Stimulated activated CD8-positive, alpha-beta memory T cell treated with anti-CD3 and anti-CD28 coated beads, Interleukin-12 subunit alpha, Interleukin-12 subunit beta, amount 100 ng/mL, for 24 hours (primary cell): ENCODE measurements around the gene ASXL3.

ENCODE experiments used
- DNase-seq: peaks from one replicate; pipeline ENCODE4 v3.0.0-alpha.2; 2020; ENCODE audit errors: extremely low read depth

ASXL3 gene

DNA sequence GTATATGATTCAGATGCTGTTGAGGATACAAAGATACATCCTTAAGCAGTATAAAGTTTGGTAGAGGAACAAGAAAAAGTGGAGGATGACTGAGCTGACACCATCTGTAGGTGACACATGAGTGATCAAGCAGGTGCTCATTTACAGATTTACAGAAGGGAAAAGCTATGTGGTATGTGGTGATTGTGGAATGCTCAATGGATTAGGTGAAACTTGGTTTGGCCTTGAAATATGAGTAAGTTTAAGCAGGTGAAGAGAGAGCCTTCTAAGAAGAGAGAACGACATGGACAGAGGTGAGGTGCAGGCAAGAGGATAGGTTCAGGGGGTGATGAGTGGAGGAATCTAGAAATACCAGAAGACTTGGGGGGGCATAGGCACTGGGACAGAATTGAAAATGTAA lies 5.9 kb downstream of the ASXL3 start:
- no peak for DNase-seq

DNA sequence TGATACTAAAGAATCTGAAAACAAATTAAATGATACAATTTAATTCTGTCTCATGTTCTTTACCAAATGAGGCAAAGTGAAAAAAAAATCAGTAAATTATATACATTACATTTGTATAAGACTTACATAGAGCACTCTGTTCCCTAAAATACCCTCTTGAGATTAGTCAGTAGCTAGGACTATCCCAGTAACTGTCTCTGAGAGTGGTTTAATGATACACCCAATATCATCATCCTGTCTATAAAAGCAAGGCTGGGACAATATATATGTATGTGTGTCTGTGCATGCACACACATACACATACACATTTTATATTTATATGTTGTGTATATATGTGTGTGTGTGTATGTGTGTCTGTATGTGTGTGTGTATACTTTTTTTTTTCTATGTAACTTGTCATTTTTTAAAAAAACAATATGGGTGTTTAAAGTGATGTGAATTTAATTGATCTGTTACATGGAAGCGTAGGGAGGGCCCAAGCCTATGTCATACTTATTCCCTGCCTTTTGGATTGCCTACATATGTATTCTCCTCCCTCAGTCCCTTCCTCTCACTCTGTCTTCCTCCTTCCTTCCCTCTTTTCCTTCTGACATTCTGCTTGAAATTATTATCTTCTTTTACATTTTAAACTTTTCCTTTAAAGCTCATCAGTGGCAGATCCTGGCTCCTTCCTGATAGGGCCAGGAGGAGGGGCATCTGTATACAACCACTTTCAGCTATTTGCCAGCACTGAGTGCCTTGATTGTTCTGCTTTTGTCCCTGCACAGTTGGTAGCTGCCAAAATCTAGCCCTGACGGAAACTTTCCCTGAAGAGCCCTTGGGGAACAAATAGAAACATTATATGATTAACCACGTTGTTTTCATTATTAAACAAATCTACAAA lies 6.8 kb downstream of the ASXL3 start:
- DNase-seq = no peak

DNA sequence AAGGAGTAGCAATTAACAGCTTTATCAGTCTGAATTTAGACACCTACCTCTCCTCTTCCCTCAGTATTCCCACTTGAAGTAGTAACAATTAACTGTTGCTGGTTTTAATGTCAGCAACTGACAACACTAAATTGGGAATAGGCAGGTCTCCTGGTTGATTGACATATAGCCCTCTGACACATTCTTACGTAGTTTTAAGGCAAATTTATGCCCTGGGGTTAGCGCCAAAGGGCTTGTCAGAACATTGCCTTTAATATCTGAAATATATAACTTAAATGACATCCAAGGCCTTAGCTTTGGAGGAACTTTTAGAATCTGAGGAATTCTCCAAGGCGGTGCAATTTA lies 7.4 kb downstream of the ASXL3 start:
- DNase-seq = no peak

DNA sequence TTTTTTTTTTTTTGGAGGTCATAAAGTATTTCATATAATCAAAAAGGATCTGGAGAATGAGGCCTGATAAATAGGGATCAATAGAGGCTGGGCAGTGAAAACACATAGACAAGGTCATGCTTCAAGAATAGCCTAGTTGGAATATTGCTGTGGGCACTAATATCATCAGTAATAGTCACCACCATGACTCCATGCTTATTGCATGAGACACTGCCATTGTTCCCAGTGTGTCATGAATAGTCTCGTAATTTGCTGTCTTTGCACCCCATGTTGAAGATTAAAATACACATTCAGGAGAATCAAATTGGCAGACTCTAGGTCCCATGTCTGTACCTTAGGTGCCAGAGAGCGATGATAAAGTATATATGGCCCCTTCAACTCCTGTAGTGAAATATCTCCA lies 10.3 kb downstream of the ASXL3 start:
- DNase-seq = no peak

DNA sequence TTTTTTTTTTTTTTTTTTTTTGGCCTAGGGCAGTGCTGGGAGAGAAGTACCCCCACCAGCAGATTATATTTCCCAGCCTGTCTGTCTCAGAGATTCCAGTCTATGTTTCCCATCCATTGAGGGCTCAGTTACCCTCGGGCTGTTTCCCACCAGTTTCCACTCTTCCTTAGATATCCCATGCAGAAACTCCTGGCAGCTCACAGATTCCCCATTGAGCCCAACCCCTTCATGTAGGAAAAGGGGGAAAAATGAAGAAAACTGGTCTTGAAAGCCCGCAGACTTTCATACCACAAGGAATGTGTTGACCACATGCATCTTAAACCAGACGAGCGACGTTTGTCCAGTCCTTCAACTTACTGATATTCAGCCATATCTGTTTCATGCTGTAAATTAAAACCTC lies 15.2 kb downstream of the ASXL3 start:
- DNase-seq = no peak

DNA sequence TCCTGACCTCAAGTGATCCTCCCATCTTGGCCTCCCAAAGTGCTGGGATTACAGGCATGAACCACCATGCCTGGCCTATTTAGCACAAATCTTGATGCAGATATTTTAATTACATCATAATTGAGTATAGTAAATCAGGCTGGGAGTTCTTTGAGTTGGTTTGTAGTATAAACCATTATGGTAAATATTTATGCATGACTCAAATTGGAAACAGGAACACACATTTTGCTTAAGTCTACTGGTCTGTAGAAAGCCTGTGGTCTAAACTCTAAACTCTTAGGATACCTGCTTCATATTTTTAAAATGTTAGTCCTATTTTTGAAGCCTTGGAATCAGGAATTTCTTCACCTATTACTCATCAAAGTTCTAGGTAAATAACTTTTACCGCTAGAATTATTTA lies 16.8 kb downstream of the ASXL3 start:
- no peak for DNase-seq

DNA sequence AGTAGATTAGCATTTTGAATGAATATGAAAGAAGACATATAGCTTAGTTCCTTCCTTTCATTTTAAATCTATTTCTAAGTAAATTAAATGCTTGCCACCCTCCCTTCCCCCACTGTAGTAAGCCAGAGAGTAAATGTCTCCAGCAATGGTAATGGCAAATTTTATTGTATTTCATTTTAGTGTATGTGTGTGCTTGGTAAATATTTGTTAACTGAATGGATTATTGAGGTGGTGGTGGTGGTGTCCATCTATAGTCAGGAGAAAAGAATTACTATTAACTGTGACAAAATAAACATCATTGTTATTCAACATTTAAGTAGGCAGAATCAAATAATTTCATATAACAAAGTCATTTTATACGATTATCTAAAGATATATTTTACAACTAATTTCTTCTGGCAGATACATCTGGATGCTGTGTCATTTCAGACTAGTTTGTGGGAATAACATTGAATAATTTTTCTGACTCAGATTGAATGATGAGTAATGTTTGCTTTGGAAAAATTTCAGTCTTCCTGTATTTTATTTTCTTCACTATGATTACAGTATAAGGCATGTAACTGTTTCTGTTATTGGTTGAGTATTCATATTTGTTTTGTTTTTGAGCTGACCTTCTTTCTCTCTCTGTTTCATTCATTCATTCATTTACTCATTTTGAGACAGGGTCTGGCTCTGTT lies 18.3 kb downstream of the ASXL3 start:
- DNase-seq = no peak

DNA sequence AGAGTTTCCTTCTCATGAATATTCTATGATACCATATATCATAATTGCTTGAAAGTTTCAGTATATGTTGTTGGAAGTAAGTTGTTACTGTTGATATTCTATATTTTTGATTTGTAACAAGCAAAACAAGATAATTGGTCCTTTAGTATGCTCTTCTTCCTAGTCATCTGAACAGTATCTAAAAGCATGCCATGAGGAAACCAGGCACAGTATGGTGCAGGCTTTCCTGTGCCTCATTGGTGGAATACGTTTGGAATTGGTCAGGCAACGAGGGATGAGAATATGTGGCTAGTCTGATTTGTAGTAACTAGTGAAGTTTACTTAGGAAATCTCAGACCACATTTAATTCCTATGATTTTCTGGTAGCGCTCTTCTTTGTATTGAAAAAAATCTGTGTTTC lies 22.8 kb downstream of the ASXL3 start:
- DNase-seq = no peak

DNA sequence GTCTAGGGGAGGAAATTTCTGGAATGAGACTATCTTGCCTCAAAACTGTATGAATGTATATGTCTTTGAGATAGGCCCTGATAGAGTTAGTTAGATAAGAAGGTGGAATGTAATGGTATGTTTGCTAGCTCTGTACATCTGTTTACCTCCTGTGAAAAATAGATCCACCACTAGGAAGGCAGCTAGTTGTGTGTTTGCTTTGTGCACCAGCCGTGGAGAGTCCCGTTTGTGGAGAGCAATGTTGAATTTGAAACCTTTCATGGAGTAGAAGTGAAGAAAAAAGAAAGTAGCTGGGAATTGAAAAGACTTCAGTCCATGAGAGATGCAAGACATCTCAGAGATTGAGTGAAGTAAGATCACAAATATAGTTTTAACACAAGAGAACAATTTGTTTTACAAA lies 25.4 kb downstream of the ASXL3 start:
- no peak for DNase-seq

DNA sequence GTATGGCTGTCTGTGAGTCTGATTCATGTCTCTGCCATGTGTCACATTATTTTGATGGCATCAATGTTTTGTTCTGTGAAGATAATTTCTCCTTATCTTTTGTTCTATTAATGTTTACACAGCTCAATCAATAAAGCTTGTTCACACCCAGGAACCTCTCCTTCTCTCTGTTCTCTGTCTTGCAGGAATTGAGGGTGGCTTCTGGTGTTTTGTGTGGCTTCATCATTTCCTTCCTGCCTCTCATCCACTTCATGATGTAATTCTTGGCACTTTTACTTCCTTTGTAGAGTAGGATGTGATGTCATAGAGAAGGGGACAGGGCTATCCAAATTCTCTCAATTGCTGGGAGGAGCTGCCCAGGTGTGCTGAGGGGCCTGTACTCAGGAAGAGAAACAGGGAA lies 27.2 kb downstream of the ASXL3 start:
- no peak for DNase-seq

DNA sequence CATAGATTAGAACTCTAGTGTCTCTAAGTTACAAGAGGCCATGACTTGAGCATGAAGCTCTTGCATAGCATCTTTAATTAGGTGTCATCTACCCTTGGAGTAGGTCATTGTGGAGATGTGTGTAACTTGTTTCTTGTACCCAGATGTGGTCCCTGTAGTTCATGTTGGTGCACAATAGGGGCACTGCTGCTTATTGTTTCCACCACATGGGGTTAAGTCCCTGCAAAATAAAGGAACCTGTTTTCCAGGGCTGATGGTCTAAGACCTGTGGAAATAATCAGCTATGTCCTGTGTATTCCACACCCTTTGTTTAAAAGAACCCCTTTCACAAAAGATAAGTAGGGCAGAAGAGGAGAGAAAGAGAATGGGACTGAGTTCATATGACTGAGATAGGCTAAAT lies 28.6 kb downstream of the ASXL3 start:
- no peak for DNase-seq

DNA sequence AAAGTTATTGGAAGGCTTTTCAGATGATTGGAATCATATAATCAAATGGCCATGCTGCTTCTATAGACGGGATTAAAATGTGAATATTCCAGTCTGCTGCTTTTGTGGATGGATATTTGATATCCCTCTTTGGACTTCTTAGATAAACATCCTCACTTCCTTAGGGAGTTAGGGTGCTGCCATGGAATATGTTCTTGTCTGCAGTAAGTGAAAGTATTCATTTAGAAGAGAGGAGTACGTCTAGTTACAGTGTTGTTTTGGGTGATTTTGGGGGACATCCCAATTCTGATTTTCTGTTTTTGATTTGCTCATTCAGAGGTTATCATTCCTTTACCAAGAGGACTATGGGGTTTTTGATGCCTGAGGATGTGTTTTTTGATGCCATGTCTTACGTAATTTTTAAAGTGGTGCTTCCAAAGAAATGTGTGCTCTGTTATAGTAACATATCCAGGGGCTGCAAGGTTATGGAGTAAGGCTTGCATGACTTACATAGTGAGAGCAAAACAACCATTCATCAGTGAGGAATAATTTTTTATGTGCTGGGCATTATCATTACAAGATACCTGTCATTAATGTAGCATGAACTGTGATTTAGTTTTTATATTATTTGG lies 33.6 kb downstream of the ASXL3 start:
- no peak for DNase-seq

DNA sequence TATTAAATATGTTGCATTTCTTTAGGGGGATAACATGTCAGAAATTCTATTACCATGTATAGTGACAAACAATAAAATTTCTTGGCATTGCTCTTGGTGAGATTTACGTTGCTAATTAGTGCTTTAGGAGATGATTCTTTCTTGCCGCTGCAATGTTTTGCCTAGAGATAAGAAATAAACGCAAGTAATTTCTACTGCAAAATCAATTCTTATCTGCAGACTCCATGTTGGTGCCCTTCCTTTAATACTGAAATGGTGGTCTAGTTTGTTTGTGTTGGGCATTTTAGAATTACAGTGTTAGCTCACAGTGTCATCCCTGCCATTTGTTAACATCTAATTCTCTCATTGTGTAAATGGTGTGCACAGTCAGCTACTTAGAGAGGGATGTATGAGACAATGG lies 34.6 kb downstream of the ASXL3 start:
- no peak for DNase-seq

DNA sequence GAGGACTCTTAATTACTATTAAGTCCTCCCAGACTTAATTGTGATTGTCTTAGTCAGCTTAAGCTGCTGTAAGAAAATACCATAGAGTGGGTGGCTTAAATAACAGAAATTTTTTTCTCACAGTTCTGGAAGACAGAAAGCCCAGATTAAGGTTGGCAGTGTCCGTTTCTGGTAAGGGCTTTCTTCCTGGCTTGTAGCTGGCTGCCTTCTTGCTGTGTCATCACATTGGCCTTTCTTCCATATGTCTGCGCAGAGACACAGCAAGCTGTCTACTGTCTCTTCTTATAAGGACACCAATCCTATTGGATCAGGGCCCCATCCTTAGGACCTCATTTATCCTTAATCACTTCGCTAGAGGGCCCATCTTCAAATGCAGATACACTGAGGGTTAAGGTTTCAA lies 38.5 kb downstream of the ASXL3 start:
- no peak for DNase-seq

DNA sequence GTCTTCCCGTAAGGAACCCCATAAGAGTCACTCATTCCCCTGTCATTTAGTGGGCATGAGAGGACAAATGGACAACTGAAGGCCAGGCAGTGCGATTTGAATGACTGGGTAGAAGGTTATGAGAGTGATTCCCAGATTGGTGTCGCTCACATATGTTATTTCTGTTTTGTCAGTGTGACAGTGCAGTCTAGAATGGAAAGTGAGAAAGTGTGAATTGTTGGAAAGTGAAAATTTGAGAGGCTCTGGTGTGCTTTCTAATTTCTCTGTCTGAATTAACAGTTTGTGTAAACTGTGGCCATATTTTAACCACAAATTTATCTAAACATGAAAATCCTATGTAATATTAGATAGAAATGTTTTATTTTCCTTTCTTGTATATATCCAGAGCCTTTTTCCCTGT lies 49.1 kb downstream of the ASXL3 start:
- no peak for DNase-seq

DNA sequence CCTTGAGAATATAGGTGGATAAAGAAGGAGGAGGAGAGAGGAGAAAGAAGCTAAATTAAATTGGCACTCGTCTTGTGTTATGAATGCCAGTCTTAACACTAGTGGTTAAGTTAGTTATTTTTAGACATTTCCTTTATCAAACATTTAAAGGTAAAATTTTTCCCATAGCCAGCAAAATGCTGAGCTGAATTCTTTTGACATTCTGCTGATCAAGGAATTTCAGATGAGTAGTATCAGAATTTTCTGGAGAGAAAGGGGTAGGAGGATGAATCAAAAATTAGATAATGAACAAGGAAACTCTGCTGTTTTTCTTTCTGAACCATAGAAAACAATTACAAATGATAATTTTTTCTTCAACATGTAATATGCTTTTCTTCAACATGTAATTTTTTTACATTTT lies 52.5 kb downstream of the ASXL3 start:
- DNase-seq = no peak

DNA sequence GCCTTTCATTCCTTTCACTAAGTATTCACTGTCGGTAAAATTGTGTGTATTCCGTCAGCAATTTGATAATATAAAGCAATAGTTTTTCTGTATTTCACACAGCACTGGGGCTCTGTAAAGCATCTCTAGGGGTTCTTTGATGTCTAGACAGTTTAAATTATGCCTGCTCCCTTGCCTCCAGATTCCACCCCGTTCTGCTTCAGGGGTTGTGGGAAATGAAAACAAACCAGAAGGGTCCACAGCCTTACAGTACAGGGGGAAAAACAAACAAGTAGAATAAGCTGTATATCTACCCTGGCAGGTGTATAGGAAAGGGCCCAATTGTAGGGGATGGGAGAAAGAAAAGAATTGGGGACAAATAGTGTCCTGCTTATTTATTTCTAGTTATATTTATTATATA lies 63.1 kb downstream of the ASXL3 start:
- DNase-seq = no peak

DNA sequence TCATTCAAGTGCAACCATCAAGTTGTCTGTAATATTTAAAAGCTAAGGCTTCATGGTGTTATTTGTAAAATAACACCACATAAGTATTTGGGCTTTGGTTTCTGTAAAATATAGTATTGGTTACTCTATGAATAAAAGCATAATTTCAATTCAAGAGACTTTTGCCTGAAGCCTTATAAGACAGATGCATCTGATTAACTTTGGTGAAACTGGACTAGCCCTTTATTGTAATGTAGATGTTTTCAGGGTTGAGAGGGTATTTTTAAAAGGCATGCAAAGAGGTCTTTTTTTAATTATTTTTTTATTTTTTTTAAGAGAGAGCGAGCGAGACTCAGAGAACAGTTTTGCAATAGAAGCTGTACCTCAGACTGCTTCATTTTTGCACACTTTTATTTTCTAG lies 66.5 kb downstream of the ASXL3 start:
- DNase-seq = no peak

DNA sequence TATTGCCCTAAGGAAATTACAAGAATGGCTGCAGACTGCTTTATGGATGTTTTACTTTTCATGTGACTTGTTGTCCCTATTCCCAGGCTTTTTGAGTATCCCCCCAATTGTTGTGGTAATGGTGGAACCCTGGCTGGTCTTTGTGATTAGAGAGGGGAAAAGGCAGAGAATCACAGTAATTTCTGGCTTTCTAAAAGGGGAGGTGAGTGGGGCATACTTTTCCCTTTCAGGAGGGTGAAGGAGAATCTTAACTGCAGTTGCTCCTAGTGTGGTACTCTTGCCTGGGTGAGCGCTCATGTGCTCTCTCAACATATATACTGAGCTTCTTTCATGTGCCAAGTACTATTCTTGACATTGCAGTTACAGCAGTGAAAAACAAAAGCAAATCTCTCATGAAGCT lies 69.3 kb downstream of the ASXL3 start:
- DNase-seq = no peak

DNA sequence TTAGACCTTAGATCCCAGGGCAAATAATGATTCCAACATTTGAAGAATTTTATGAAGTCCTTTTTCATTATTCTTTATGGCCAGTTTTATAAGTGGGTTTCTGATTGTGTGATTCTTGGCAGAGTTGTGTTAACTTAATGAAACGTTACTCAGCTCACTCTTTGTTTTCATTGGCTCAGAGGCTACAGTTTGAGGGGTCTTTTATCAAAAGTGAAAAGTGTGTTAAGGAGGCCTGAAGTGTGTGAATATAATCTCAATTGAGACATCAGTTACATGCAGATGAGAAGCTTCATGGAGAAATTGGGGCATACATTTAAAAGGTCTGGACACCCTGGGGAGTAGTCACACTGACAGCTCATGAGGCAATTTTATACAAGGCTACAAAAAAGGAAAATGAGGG lies 74.6 kb downstream of the ASXL3 start:
- DNase-seq = no peak

DNA sequence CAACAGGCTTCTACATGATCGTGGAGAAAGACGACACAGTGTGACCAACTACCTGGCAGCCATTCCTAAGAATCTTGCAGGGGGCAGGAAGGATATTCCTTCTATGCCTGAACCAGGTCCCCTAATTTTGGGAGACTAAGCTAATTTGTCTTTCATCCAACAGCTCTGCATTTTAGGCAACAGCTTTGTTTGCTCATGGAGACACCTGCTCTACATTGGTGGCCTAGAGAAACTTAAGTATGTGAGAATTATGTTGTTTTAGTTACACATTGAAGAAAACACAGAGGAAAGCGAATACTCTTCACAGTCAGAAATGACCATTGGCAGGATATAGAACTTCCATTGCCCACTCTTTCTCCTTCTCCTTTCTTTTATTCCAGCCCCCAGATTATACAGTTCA lies 75.2 kb downstream of the ASXL3 start:
- no peak for DNase-seq

DNA sequence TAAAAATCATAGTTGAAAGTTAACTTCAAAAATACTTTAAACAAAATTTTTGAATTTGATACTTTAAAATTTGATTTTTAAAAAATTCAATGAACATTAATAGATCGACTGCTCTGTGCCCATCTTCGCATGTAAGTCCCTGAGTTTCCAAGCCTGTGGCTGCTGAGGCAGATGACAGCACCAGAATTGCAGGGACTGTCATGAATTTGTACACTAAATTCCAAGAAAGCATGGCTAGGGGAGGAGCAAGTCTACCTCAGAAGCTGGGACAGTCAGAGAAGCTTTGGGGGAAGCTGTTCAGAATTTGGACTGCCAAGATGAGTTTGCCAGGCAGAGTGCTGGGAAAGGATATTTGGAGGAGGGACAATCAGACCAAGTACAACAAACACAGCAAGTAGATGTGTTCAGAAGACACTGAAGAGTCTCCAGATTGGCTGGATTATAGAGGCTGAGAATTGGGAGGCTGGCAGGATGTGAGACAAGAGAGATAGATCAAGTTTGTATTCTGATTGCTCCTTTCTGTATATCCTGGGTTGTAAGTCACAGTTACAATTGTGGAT lies 79.0 kb downstream of the ASXL3 start:
- DNase-seq = no peak
